Ovary (tissue), 9 donors: ENCODE data around the gene INHA. TPM values are rescaled to one million over a fixed set of nuclear protein-coding genes. Genes with fewer than 3 reads are reported as not detected.

Experiments
- DNase-seq, 5 donors: peaks; one replicate each; pipeline ENCODE4 v3.0.0-alpha.2; 2019 to 2020
- H3K27ac ChIP-seq, 2 donors: fragments of 200-600 bp; one replicate each; pipeline versions ENCODE4 v1.5.1 to v1.8.0; 2019 to 2022
- H3K27me3 ChIP-seq: fragments of 200-600 bp; one replicate; pipeline ENCODE4 v1.8.0; 2022
- H3K36me3 ChIP-seq: fragments of 200-600 bp; sonication (generic); one replicate; pipeline ENCODE4 v1.5.1; 2019
- H3K4me1 ChIP-seq: one replicate; pipeline ENCODE4 v1.8.1; 2013; ENCODE audit warnings: mild to moderate bottlenecking, moderate library complexity; ENCODE audit not compliant: insufficient read depth
- H3K4me3 ChIP-seq: fragments of 200-600 bp; sonication (generic); one replicate; pipeline ENCODE4 v1.5.1; 2017
- H3K9me3 ChIP-seq, 2 donors: fragments of 200-600 bp in 1 of 2; sonication (generic) in 1 of 2; one replicate each; pipeline versions ENCODE4 v1.5.1 to v1.8.1; 2013 to 2019; ENCODE audit warnings: mild to moderate bottlenecking in 1 of 2, moderate library complexity in 1 of 2
- EP300 ChIP-seq: sonication (generic); formaldehyde crosslinking; IDR thresholded peaks from one replicate; pipeline ENCODE4 v1.6.1; 2017; ENCODE audit warnings: antibody characterized with exemption
- POLR2A ChIP-seq: fragments of 450-650 bp; IDR thresholded peaks from one replicate; pipeline ENCODE4 v1.6.1; 2017; ENCODE audit warnings: antibody characterized with exemption, mild to moderate bottlenecking, moderate library complexity
- WGBS, 3 donors: extraction: QIAGEN DNeasy Blood & Tissue Kit in 1 of 3; methylation state at CpG; one replicate each; pipeline versions ENCODE4 v1.1.5 to v1.1.7; 2013 to 2017; 5-methylcytosine and 5-hydroxymethylcytosine counted together
- intact Hi-C, 4 donors: fragments of 100-400 bp; cut with DNase I; formaldehyde crosslinking; loops; one replicate each; pipeline versions ENCODE4 v1.11.0 to v1.15.1; 2022 to 2023
- polyA plus RNA-seq, 2 donors: library from polyadenylated mRNA; stranded (reverse); fragments of 200-250 nt in 1 of 2; fragments of 350-450 nt in 1 of 2; fragmentation: Illumina TruSeq in 1 of 2; extraction: RNeasy Lipid Tissue Mini Kit (QIAGEN cat#74804) in 1 of 2; gene quantifications; one replicate each; pipeline ENCODE4 v1.2.3, GENCODE V29; 2013 to 2014
- total RNA-seq, 7 donors: library from RNA; depleted of rRNA in 2 of 7; stranded (reverse); fragments of >200 nt in 2 of 7; fragmentation: NEBNext Ultra II Directional in 3 of 7; extraction: Animal tissue kit (Norgen Biotek cat#: 25700) in 3 of 7; gene quantifications; one replicate each; pipeline versions ENCODE4 v1.1.0 to v1.2.4, GENCODE V29; 2016 to 2023
- TF ChIP-seq, protein P1 (sequence below), 3 donors: fragments of 450-650 bp in 2 of 3; fragments of 200-600 bp in 1 of 3; IDR thresholded peaks; one replicate each; pipeline versions ENCODE4 v1.5.1 to v1.8.0; 2016 to 2022; ENCODE audit warnings: antibody characterized with exemption in 3 of 3, mild to moderate bottlenecking in 1 of 3
- donor health status: DM: no; HTN: no; CAD: no; lungs with moderate emphysema.
- donor health status: DM: no; HTN: no; CAD: no.
- donor health status: Bipolar disorder and iron deficiency.
- donor health status: DM: yes; HTN: yes; CAD: no.
- donor health status: DM: no; HTN: no; CAD: no.
- donor health status: DM: yes; HTN: yes; CAD: no.

Gene INHA
- total and polyA plus RNA-seq, 9 donors: 38.4 to 165 (median 79.4) TPM

DNA sequence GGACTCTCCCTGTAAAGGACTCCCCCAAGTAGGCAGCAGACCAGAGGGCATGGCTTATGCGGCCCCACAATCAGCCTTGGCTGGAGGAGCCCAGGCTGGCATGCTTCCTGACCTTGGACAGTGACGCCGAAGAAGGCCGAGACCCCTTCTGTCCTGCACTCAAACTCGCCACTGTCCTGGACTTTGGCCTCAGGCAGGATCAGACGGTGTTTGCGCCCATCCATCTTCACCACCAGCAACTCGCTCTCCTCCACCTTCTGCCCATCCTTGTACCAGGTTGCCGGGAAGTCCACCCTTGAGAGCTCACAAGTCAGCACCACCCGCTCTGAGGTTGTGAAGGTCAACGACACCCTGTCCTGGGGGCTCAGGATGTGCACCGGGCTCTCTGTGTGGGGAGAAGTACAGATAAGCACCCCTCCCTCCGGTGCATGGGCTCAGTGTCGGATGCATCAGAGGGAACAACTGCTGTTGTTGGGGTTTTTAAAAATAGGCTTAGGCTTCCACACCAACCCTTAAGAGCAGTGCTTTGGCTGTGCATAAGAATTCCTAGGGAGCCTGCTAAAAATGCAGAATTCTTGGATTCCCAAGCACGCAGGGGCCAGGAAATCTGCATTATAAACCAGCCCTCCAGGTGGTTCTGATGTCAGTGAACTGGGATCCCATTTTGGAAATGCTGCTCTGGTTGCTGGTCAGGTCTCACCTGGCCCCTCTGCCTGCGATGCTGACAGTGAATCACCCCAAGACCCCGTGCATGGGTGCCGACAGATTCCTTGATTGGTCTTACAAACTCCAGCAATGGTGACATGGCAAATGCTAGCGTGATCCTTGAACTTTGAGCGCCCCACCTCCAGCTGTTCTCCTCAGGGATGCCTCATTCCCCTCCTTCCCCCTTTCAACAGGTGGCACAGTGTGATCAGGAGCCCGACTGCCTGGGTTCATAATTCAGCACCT lies 6.7 kb upstream of the INHA start:
- H3K36me3 ChIP-seq: no peaks in the 10 kb centered on the region
- TF ChIP-seq EP300: no peak
- TF ChIP-seq, protein P1, sequence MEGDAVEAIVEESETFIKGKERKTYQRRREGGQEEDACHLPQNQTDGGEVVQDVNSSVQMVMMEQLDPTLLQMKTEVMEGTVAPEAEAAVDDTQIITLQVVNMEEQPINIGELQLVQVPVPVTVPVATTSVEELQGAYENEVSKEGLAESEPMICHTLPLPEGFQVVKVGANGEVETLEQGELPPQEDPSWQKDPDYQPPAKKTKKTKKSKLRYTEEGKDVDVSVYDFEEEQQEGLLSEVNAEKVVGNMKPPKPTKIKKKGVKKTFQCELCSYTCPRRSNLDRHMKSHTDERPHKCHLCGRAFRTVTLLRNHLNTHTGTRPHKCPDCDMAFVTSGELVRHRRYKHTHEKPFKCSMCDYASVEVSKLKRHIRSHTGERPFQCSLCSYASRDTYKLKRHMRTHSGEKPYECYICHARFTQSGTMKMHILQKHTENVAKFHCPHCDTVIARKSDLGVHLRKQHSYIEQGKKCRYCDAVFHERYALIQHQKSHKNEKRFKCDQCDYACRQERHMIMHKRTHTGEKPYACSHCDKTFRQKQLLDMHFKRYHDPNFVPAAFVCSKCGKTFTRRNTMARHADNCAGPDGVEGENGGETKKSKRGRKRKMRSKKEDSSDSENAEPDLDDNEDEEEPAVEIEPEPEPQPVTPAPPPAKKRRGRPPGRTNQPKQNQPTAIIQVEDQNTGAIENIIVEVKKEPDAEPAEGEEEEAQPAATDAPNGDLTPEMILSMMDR (IDR thresholded peaks at IDR 0.05): no peak
- no peak for TF ChIP-seq POLR2A

DNA sequence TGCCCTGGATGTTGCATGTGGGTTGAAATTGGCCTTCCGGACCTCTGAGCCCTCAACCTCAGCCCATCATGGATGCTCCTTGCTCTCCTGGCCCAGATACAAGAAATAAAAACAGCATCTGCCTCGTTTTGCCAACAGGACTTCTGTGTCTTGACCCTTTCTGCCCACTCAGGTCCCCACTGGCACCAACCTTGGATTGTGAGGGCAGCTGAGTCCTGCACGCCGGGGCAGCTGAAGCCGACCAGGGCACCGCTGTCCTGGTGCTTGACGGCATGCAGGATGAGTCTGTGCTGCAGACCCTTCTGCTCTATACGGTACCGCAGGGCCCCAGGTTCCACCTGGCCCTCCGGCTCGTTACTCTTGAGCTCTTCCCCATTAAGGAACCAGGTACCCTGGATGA lies 5.5 kb upstream of the INHA start:
- DNase-seq: peak in 1 of 5 donors; percentile 39
- Histone ChIP-seq H3K27ac (no peak overlapping the region), H3K9me3 (no peaks in the 10 kb centered on the region), H3K4me3 (no peak overlapping the region), H3K36me3 (no peaks in the 10 kb centered on the region), H3K4me1 (peaks cover 1% of the 10 kb centered on the region), H3K27me3 (no peaks in the 10 kb centered on the region)
- TF ChIP-seq POLR2A (no peak), EP300 (no peak)
- TF ChIP-seq, protein P1 (IDR thresholded peaks at IDR 0.05): no peak
- 85 to 91% (median 87%) methylated on average over 11 of the region's 11 CpGs for WGBS, 3 donors
- intact Hi-C loops: loop anchor here in 1 of 4 donors (5.0 kb wide), 1 partner anchor 76 kb away; no protein-coding TSS in a partner anchor

More for the DNA sequence above, 6.7 kb upstream of the INHA start:
- DNase-seq: peak in 2 of 5 donors; percentile 26 to 51
- intact Hi-C loops: loop anchor here in 1 of 4 donors (5.0 kb wide), 1 partner anchor 77 kb away; no protein-coding TSS in a partner anchor
- H3K27me3 ChIP-seq: no peaks in the 10 kb centered on the region
- no peak overlapping the region for H3K4me3 ChIP-seq
- H3K4me1 ChIP-seq: peaks cover 3% of the 10 kb centered on the region
- 73 to 84% (median 76%) methylated on average over 21 of the region's 21 CpGs for WGBS, 3 donors
- H3K27ac ChIP-seq: no peak overlapping the region
- H3K9me3 ChIP-seq: no peaks in the 10 kb centered on the region

DNA sequence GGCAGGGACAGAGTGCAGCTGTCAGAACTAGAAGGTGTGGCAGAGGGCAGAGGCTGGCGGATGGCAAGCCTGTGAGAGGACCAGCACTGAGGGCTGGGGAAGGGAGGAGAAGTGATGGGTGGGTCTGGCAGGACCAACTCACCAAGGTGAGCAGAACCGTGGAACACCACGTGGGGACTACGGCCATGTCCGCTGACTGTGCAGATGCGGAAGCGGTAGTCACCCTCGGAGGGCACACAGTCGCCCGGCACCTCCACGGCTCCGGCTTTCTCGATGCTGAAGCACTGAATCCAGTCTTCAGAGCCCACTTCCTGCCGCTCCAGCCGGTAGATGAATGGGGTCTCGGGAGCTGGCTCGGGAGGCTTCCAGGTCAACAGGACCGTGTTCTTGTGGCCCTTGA lies 5.0 kb upstream of the INHA start:
- DNase-seq: peak in 1 of 5 donors; percentile 27
- H3K4me3 ChIP-seq: no peak overlapping the region
- intact Hi-C loops: loop anchor here in 1 of 4 donors (5.0 kb wide), 1 partner anchor 75 kb away; no protein-coding TSS in a partner anchor
- no peaks in the 10 kb centered on the region for H3K36me3 ChIP-seq
- TF ChIP-seq, protein P1 (IDR thresholded peaks at IDR 0.05): no peak
- no peak for TF ChIP-seq POLR2A
- TF ChIP-seq EP300: no peak
- H3K4me1 ChIP-seq: peaks cover 1% of the 10 kb centered on the region
- H3K27ac ChIP-seq: no peak overlapping the region
- 89 to 90% (median 90%) methylated on average over 18 of the region's 18 CpGs for WGBS, 3 donors
- no peaks in the 10 kb centered on the region for H3K9me3 ChIP-seq
- H3K27me3 ChIP-seq: no peaks in the 10 kb centered on the region

DNA sequence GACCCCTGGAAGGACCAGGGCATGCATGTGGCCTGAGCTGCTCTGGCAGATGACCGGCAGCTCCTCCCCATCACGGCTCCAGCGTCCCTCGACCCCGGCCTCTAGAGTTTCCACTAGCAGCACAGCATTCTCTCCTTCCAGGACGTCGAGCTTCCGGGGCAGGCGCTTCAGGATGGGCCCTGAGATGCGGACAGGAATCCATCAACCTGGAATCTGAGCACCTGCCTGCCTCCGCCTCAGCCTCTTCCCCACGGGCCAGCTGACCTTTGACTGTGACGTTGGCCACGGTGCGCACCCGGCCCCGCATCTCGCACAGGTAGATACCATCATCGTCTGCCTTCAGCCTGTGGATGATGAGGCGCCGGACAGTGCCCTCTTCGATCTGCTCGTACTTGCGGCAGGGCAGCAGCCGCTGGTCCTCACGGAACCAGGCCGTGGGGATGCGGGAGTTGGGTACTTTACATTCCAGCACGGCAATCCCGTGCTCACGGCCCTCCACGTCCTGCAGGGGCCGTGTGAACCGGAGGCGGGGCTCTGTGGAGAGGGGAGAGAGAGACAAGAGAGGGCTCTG lies 4.2 kb upstream of the INHA start:
- WGBS, 3 donors: 77 to 82% (median 81%) methylated on average over 35 of the region's 35 CpGs
- H3K36me3 ChIP-seq: no peaks in the 10 kb centered on the region

More for the DNA sequence above, 4.2 kb upstream of the INHA start:
- Histone ChIP-seq H3K4me3 (no peak overlapping the region), H3K4me1 (peaks cover 5% of the 10 kb centered on the region), H3K27me3 (no peaks in the 10 kb centered on the region), H3K27ac (peak overlapping the region in 1 of 2 donors; percentile 97), H3K9me3 (no peaks in the 10 kb centered on the region)
- TF ChIP-seq EP300: no peak
- TF ChIP-seq, protein P1 (IDR thresholded peaks at IDR 0.05): no peak
- no peak for TF ChIP-seq POLR2A
- intact Hi-C loops: loop anchor here in 1 of 4 donors (5.0 kb wide), 1 partner anchor 74 kb away; no protein-coding TSS in a partner anchor
- DNase-seq: peak in 1 of 5 donors; percentile 60
